HepG2 (cell line): ENCODE data around the gene SH3D21. TPM values are rescaled to one million over a fixed set of nuclear protein-coding genes. Genes with fewer than 3 reads are reported as not detected.

Experiments used
- ERF ChIP-seq: IDR thresholded peaks from 2 replicates; pipeline ENCODE4 v1.6.1; 2018; ENCODE audit warnings: missing biosample characterization, missing genetic modification reagents
- NR2F2 ChIP-seq: IDR thresholded peaks from 2 replicates; pipeline ENCODE4 v1.6.1; 2012; ENCODE audit warnings: low read depth, inconsistent platforms, borderline replicate concordance
- PPARG ChIP-seq: conservative IDR thresholded peaks from 2 replicates; pipeline ENCODE4 v1.6.1; 2016; ENCODE audit warnings: missing biosample characterization, missing genetic modification reagents
- REL ChIP-seq: sonication (generic); formaldehyde crosslinking; conservative IDR thresholded peaks from 2 replicates; pipeline ENCODE4 v1.8.0; 2022; ENCODE audit warnings: mild to moderate bottlenecking, missing genetic modification reagents, moderate library complexity
- SMC3 ChIP-seq: IDR thresholded peaks from 2 replicates; pipeline ENCODE4 v1.6.1; 2011; ENCODE audit warnings: low read length, improper control_type of control experiment
- THAP11 ChIP-seq: IDR thresholded peaks from 2 replicates; pipeline ENCODE4 v1.6.1; 2016; ENCODE audit warnings: missing biosample characterization, missing genetic modification reagents
- ZMAT3 ChIP-seq: sonication (generic); formaldehyde crosslinking; conservative IDR thresholded peaks from 2 replicates; pipeline ENCODE4 v1.7.0; 2021; ENCODE audit warnings: missing genetic modification reagents
- ZNF251 ChIP-seq: sonication (generic); formaldehyde crosslinking; IDR thresholded peaks from 2 replicates; pipeline ENCODE4 v1.9.0; 2021; ENCODE audit warnings: mild to moderate bottlenecking, missing genetic modification reagents
- ZNF335 ChIP-seq: sonication (generic); formaldehyde crosslinking; IDR thresholded peaks from 2 replicates; pipeline ENCODE4 v1.4.0; 2020; ENCODE audit warnings: missing genetic modification reagents
- polyA plus RNA-seq, 8 experiments: library from polyadenylated mRNA; depleted of rRNA in 3 of 8; stranded (reverse) in 7 of 8; unstranded in 1 of 8; fragments of >200 nt; fragmentation: Illumina TruSeq in 4 of 8; extraction: Trizol in 4 of 8; gene quantifications; 2 replicates each; pipeline versions ENCODE4 v1.2.1 to v1.2.3, GENCODE V29; 2011 to 2016; ENCODE audit warnings: low read depth in 4 of 8, missing spikeins in 1 of 8, mixed read lengths in 1 of 8; ENCODE audit not compliant: insufficient read depth in 1 of 8
- total RNA-seq, 5 experiments: library from RNA; depleted of rRNA; stranded (reverse); fragments of >200 nt; fragmentation: Illumina TruSeq; extraction: Trizol; gene quantifications; 2 replicates each; pipeline ENCODE4 v1.2.3, GENCODE V29; 2016; ENCODE audit warnings: low read depth in 1 of 5
- TF ChIP-seq, protein P1 (sequence below): sonication (generic); formaldehyde crosslinking; IDR thresholded peaks from 2 replicates; pipeline ENCODE4 v1.4.0; 2020; ENCODE audit warnings: mild to moderate bottlenecking, missing genetic modification reagents
- TF ChIP-seq, protein P2 (sequence below): sonication (generic); formaldehyde crosslinking; IDR thresholded peaks from 2 replicates; pipeline ENCODE4 v1.5.0; 2020; ENCODE audit warnings: mild to moderate bottlenecking, missing genetic modification reagents, moderate library complexity
- TF ChIP-seq, protein P3 (sequence below): sonication (generic); formaldehyde crosslinking; IDR thresholded peaks from 2 replicates; pipeline ENCODE4 v1.4.0; 2020; ENCODE audit warnings: missing genetic modification reagents
- TF ChIP-seq, protein P4 (sequence below): sonication (generic); formaldehyde crosslinking; IDR thresholded peaks from 2 replicates; pipeline ENCODE4 v1.5.1; 2020; ENCODE audit warnings: mild to moderate bottlenecking, missing genetic modification reagents, borderline replicate concordance

Gene SH3D21
- total and polyA plus RNA-seq, 2 of the 13 experiments (the other 11 are each of a cell fraction or from before 2014, with no cell fraction given): 5.1 to 8.6 TPM

DNA sequence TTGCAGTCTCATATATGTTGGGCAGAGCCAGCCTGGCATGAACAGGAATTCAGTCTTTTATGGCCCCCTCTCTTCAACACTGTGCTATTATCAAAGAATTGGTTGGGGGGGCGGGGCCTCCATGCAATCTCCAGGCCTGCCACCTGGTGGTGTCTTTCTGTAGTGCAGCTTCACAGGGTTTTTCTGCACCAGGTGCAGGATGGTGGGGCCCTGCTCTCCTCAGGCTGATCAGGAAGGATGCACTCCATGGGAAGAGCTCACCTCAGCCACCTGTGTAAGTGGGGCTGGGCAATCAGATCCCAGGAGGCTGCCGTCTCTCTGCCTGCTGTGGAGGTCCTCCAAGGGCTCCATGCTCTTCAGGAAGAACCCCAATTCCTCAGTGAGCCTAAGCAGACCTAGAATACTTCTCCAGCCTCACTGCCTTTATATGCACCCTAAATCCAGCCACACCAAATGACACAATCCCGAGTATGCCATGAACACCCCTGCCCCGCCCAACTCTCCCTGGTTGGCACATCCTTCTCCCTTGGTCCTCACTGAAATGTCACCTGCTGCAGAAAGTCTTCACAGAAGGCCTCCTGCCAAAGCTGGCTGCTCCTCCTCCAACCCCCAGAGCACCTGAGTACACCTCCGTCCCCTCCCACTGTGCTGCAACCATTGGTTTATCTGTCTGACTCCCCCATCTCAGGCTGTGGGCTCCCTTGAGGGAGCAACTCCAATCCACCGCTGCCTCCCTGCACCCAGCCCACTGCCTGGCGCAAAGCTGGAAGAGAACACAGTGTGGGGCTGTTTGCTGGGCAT is 63.1 kb downstream of the SH3D21 start (continued):
- TF ChIP-seq, protein P1, sequence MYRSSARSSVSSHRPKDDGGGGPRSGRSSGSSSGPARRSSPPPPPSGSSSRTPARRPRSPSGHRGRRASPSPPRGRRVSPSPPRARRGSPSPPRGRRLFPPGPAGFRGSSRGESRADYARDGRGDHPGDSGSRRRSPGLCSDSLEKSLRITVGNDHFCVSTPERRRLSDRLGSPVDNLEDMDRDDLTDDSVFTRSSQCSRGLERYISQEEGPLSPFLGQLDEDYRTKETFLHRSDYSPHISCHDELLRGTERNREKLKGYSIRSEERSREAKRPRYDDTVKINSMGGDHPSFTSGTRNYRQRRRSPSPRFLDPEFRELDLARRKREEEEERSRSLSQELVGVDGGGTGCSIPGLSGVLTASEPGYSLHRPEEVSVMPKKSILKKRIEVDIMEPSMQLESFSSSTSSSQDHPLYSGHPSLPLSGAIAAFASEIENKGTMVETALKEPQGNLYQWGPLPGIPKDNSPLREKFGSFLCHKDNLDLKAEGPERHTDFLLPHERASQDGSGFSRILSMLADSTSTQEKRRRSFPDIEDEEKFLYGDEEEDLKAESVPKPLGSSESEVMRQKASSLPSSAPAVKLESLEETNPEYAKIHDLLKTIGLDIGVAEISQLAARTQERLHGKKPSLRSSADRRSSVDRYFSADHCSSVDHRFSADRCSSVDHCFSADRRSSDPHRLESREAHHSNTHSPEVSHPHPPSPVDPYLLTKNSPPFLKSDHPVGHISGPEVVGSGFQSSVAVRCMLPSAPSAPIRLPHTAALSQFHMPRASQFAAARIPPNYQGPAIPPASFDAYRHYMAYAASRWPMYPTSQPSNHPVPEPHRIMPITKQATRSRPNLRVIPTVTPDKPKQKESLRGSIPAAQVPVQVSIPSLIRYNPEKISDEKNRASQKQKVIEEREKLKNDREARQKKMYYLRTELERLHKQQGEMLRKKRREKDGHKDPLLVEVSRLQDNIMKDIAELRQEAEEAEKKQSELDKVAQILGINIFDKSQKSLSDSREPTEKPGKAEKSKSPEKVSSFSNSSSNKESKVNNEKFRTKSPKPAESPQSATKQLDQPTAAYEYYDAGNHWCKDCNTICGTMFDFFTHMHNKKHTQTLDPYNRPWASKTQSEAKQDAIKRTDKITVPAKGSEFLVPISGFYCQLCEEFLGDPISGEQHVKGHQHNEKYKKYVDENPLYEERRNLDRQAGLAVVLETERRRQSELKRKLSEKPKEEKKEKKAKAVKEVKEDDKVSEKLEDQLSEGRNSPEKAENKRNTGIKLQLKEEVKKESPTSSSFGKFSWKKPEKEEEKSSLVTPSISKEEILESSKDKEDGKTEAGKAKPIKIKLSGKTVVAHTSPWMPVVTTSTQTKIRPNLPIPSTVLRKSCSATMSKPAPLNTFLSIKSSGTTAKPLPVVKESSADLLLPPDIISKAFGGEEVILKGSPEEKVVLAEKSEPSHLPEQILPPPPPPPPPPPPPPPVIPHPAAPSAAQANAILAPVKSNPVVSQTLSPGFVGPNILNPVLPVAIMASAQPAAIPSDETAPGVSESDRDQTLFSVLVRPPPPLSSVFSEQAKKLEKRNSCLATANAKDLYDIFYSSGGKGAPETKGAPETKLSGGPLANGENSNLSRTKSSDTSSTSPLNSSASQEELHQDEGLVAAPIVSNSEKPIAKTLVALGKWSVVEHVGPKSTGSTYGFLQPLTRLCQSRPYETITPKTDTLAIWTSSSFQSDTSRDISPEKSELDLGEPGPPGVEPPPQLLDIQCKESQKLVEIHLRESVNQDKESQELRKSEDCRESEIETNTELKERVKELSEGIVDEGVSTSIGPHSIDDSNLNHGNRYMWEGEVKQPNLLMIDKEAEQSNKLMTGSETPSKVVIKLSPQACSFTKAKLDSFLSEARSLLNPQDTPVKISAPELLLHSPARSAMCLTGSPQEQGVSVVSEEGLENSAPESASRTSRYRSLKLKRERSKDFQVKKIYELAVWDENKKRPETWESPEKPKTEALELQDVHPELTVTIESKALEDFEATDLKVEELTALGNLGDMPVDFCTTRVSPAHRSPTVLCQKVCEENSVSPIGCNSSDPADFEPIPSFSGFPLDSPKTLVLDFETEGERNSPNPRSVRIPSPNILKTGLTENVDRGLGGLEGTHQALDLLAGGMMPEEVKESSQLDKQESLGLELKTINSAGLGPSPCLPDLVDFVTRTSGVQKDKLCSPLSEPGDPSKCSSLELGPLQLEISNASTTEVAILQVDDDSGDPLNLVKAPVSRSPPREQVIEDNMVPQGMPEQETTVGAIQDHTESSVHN: no peak
- TF ChIP-seq ERF (CRISPR knock-in tag) (no peak), THAP11 (CRISPR knock-in tag) (peak; percentile 72), ZNF251 (CRISPR knock-in tag) (no peak), ZMAT3 (CRISPR knock-in tag) (no peak), SMC3 (peak; percentile 91), ZNF335 (no peak), REL (CRISPR knock-in tag) (no peak), NR2F2 (no peak), PPARG (no peak)
- TF ChIP-seq, protein P2, sequence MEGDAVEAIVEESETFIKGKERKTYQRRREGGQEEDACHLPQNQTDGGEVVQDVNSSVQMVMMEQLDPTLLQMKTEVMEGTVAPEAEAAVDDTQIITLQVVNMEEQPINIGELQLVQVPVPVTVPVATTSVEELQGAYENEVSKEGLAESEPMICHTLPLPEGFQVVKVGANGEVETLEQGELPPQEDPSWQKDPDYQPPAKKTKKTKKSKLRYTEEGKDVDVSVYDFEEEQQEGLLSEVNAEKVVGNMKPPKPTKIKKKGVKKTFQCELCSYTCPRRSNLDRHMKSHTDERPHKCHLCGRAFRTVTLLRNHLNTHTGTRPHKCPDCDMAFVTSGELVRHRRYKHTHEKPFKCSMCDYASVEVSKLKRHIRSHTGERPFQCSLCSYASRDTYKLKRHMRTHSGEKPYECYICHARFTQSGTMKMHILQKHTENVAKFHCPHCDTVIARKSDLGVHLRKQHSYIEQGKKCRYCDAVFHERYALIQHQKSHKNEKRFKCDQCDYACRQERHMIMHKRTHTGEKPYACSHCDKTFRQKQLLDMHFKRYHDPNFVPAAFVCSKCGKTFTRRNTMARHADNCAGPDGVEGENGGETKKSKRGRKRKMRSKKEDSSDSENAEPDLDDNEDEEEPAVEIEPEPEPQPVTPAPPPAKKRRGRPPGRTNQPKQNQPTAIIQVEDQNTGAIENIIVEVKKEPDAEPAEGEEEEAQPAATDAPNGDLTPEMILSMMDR (CRISPR knock-in tag): peak; percentile 90
- TF ChIP-seq, protein P3, sequence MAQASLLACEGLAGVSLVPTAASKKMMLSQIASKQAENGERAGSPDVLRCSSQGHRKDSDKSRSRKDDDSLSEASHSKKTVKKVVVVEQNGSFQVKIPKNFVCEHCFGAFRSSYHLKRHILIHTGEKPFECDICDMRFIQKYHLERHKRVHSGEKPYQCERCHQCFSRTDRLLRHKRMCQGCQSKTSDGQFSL (CRISPR knock-in tag): peak; percentile 96
- TF ChIP-seq, protein P4, sequence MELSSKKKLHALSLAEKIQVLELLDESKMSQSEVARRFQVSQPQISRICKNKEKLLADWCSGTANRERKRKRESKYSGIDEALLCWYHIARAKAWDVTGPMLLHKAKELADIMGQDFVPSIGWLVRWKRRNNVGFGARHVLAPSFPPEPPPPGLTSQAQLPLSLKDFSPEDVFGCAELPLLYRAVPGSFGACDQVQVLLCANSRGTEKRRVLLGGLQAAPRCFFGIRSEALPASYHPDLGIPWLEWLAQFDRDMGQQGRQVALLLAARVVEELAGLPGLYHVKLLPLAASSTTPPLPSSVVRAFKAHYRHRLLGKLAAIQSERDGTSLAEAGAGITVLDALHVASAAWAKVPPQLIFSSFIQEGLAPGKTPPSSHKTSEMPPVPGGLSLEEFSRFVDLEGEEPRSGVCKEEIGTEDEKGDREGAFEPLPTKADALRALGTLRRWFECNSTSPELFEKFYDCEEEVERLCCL (CRISPR knock-in tag): no peak
